ENCODE results near the gene NOC4L.

Gene NOC4L

DNA sequence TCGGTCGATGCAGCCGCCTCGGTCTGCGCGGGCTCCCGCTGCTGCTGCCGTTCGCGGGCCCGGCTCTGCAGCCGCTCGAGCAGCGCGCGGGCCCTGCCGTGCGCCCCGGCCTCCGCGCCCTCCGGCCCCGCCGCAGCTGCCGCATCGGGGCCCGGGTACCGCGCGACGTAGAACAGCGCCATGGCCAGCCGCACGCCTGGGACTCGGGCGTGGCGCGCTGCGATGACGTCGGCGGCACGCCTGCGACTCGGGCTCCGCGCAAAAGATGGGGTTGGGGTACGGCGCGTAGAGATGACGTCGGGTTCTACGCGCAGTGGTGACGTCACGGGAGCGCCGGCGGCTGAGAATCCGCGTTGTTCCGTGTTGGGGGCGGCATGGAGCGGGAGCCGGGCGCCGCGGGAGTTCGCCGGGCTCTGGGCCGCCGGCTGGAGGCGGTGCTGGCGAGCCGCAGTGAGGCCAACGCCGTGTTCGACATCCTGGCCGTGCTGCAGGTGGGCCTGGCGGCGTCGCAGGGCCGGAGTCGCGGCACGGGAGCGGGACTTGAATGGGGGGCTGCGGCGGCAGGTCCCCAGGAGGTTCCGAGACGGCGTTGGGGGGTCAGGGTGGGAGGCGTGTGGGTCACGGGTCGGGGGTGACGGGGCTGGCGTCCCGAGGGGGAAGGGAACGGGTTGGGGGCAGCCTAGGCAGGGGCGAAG is at the start of gene NOC4L, which contains the start of gene DDX51:
NOC4L (plus strand) TSS at position 343 of the 695 bp plus-strand sequence; CDS start at position 375, 32 bp downstream.
DDX51 (minus strand) TSS at position 205 of the 695 bp plus-strand sequence; CDS start at position 182, 23 bp downstream.
- H3K79me2 ChIP-seq (ENCODE audit: insufficient read depth, low read length), result peaks cover 41% of the 10 kb centered on the region
- H3K27ac ChIP-seq (ENCODE audit: low read depth, low read length), result no peak within 1 kb of the TSS
- peak within 1 kb of the TSS; percentile 57 for H2AFZ ChIP-seq (ENCODE audit: low read depth, low read length, severe bottlenecking)

DNA sequence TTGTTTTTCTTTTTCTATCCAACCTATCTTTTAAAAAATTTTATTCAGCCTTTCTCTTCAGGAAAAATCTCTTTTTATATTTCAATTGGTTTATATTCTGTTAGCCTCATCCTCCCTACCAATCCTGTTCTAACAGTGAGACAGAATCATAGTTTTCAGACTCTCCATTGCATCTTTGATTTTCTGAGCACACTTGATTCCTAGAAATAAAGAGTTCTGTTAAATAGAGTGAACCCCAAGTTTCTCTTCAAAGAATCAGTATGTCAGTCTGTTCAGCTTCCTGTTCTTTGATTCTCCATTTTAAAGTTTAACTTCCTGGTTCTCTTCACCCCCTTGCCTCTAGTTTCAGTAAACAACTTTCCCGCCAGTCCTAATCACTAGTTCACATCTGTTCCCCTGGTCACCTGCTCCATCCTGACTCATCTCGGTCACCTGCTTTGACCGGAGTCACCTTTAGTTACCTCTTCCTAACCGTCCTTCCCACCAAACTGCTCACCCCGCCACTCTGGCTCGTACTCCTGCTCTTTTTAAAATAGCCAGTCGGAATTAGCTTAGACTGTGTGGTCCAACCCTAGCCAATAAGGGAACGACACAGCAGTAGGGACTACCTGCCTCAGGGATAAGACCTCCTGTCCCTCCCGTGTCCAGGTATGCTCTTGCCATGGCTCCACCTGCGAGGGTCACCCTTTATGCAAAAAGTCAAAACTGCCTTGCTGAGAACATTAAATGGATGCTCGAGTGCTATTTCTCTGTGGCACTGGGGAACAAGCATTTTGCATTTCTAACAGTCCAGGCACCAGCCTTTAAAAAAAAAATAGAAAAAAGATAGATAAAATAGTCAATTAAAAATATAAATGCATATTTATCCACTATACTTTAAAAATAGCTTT is 48.5 kb upstream of the NOC4L start:
- Histone ChIP-seq H3K9me2 (replicated peaks; ENCODE audit: insufficient read depth, low read length) (no peaks in the 10 kb centered on the region), H3K4me2 (ENCODE audit: low read depth, low read length, poor library complexity, severe bottlenecking) (no peak overlapping the region), H2AFZ (ENCODE audit: low read depth, low read length, severe bottlenecking) (no peak overlapping the region), H3F3A (ENCODE audit: insufficient read depth) (peaks cover 5% of the 10 kb centered on the region; the same call in 1 of the 2 replicates), H3K27me3 (ENCODE audit: low read length) (no peaks in the 10 kb centered on the region), H3K9me3 (ENCODE audit: insufficient read depth, low read length) (no peaks in the 10 kb centered on the region), H3K36me3 (ENCODE audit: low read length) (peaks cover 8% of the 10 kb centered on the region; the same call in 1 of the 2 replicates), H3K27ac (ENCODE audit: low read depth, low read length) (no peak overlapping the region), H3K9ac (ENCODE audit: low read length) (no peak overlapping the region), H4K20me1 (ENCODE audit: low read depth, low read length) (no peaks in the 10 kb centered on the region), H3K4me3 (ENCODE audit: insufficient read depth, low read length, poor library complexity, severe bottlenecking) (no peak overlapping the region), H3K79me2 (ENCODE audit: insufficient read depth, low read length) (peaks cover 43% of the 10 kb centered on the region)
- no peak for TF ChIP-seq EZH2phosphoT487 (conservative IDR thresholded peaks at IDR 0.05; ENCODE audit: low read length)
- TF ChIP-seq, protein P1, sequence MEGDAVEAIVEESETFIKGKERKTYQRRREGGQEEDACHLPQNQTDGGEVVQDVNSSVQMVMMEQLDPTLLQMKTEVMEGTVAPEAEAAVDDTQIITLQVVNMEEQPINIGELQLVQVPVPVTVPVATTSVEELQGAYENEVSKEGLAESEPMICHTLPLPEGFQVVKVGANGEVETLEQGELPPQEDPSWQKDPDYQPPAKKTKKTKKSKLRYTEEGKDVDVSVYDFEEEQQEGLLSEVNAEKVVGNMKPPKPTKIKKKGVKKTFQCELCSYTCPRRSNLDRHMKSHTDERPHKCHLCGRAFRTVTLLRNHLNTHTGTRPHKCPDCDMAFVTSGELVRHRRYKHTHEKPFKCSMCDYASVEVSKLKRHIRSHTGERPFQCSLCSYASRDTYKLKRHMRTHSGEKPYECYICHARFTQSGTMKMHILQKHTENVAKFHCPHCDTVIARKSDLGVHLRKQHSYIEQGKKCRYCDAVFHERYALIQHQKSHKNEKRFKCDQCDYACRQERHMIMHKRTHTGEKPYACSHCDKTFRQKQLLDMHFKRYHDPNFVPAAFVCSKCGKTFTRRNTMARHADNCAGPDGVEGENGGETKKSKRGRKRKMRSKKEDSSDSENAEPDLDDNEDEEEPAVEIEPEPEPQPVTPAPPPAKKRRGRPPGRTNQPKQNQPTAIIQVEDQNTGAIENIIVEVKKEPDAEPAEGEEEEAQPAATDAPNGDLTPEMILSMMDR (IDR thresholded peaks at IDR 0.05; ENCODE audit: insufficient read depth, low read length, poor library complexity, severe bottlenecking), result no peak

More for the DNA sequence above, at the start of gene NOC4L, which contains the start of gene DDX51:
- Histone ChIP-seq H3K4me3 (ENCODE audit: insufficient read depth, low read length, poor library complexity, severe bottlenecking) (peak within 1 kb of the TSS; percentile 96), H3K9ac (ENCODE audit: low read length) (peak within 1 kb of the TSS; percentile 88), H4K20me1 (ENCODE audit: low read depth, low read length) (no peaks in the 10 kb centered on the region), H3F3A (ENCODE audit: insufficient read depth) (no peaks in the 10 kb centered on the region), H3K27me3 (ENCODE audit: low read length) (no peaks in the 10 kb centered on the region), H3K9me2 (replicated peaks; ENCODE audit: insufficient read depth, low read length) (no peaks in the 10 kb centered on the region), H3K9me3 (ENCODE audit: insufficient read depth, low read length) (no peaks in the 10 kb centered on the region), H3K36me3 (ENCODE audit: low read length) (no peaks in the 10 kb centered on the region), H3K4me2 (ENCODE audit: low read depth, low read length, poor library complexity, severe bottlenecking) (peak within 1 kb of the TSS; percentile 82)
- TF ChIP-seq EZH2phosphoT487 (conservative IDR thresholded peaks at IDR 0.05; ENCODE audit: low read length), result no peak
- TF ChIP-seq, protein P1 (IDR thresholded peaks at IDR 0.05; ENCODE audit: insufficient read depth, low read length, poor library complexity, severe bottlenecking), result no peak

DNA sequence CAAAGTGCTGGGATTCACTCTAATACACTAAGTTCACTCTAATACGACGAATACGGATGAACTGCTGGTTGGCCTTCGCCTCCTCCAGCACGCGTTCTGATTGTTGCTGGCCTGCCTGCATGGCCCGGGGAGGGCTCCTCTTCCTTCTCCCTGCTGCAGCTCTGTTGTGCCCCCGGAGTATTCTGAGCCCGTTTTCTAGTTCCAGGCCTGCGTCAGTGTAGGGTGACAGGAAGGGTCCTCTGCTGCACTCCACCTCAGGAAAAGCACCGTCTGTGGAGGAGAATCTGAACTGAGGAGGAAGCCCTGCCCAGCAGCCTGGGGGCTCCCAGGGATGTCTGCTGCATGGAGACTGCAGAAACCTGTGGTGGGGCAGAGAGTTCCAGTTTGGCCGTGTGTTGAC is 44.5 kb upstream of the NOC4L start:
- peaks cover 3% of the 10 kb centered on the region; the same call in 1 of the 2 replicates for H3K36me3 ChIP-seq (ENCODE audit: low read length)

More for the DNA sequence above, 44.5 kb upstream of the NOC4L start:
- Histone ChIP-seq H3F3A (ENCODE audit: insufficient read depth) (no peaks in the 10 kb centered on the region), H3K9ac (ENCODE audit: low read length) (no peak overlapping the region), H3K9me3 (ENCODE audit: insufficient read depth, low read length) (no peaks in the 10 kb centered on the region), H3K4me2 (ENCODE audit: low read depth, low read length, poor library complexity, severe bottlenecking) (no peak overlapping the region), H2AFZ (ENCODE audit: low read depth, low read length, severe bottlenecking) (no peak overlapping the region), H3K27ac (ENCODE audit: low read depth, low read length) (no peak overlapping the region), H3K79me2 (ENCODE audit: insufficient read depth, low read length) (peaks cover 27% of the 10 kb centered on the region; the same call in 1 of the 2 replicates), H3K4me3 (ENCODE audit: insufficient read depth, low read length, poor library complexity, severe bottlenecking) (no peak overlapping the region), H3K27me3 (ENCODE audit: low read length) (no peaks in the 10 kb centered on the region), H3K9me2 (replicated peaks; ENCODE audit: insufficient read depth, low read length) (no peaks in the 10 kb centered on the region), H4K20me1 (ENCODE audit: low read depth, low read length) (no peaks in the 10 kb centered on the region)
- TF ChIP-seq EZH2phosphoT487 (conservative IDR thresholded peaks at IDR 0.05; ENCODE audit: low read length), result no peak
- TF ChIP-seq, protein P1 (IDR thresholded peaks at IDR 0.05; ENCODE audit: insufficient read depth, low read length, poor library complexity, severe bottlenecking), result no peak

Data from SU-DHL-6 (cell line).